ENCODE results near the gene TP53AIP1.

DNA sequence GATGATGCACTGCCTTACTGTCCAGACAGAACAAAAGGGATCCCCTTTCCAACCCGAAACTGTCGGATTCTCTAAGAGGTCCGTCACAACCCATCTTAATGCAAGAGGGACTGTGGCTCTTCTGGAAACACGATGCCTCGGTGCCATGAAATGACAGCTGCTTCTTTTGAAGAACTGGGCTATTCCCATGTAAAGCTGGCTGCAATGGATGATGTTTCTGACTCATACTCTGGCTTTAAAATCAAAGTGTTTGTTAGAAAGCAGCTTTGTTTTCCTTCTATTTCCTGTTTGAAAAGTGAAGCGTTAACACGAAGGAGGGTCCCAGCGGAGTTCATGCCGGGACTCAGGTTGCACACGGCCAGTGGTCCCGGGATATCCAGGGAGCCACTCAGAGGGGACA lies 3.1 kb downstream of the TP53AIP1 start:
- TF ChIP-seq CTCF (IDR thresholded peaks at IDR 0.05) (no peak), POLR2A (IDR thresholded peaks at IDR 0.05) (no peak)
